ENCODE measurements around the gene C17orf67.

DNA sequence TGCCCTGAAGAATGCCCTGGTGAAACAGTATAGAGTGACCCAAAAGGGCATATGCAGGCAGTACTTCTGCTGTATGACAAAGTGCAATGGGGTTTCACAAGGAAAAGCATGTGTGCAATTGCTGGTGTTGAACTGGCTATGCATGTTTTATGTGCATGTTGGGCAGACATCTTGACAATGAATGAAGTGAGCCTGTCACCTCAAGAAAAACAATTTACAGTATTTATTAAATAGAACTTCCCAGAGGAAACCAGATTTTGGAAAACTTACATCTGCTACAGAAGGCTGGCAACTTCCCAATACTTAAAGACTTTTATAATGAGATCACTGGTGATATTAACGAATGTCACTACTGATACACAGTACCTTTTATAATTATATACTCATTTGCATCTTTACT, 30.6 kb downstream of the C17orf67 start:
- no peak for TF ChIP-seq CTCF (IDR thresholded peaks at IDR 0.05; ENCODE audit: low read depth, low read length, missing input control)
- TF ChIP-seq JUND (IDR thresholded peaks at IDR 0.05): no peak
- no peak for TF ChIP-seq NR2F2 (IDR thresholded peaks at IDR 0.05)
- TF ChIP-seq, protein P1, sequence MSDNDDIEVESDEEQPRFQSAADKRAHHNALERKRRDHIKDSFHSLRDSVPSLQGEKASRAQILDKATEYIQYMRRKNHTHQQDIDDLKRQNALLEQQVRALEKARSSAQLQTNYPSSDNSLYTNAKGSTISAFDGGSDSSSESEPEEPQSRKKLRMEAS (IDR thresholded peaks at IDR 0.05): no peak
